ENCODE measurements around the gene DENND1B. TPM values are rescaled to one million over a fixed set of nuclear protein-coding genes. Genes with fewer than 3 reads are reported as not detected.

Gene DENND1B
- total RNA-seq, 1 experiment from 2014 or later, result 20.9 TPM

DNA sequence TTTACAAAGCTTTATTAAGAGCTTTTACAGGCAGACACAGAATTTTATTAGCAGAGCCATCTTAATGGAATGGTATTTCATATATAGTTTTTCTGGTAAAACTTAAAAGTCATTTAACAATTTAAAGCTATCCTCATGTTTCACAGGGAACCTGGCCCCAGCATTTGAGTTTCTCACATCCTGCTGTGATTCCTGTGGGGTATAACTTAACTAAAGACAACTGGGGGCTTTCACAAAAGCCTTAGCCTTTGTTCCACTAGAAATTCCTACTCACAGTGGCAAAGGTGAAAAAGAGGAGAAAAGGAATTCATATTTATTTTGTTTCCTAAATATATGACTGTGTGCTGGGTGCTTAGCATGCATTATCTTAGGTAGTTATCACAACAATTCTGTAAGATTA lies 233.9 kb downstream of the DENND1B start:
- no peak overlapping the region for H3K4me3 Mint-ChIP-seq (ENCODE audit: unreplicated experiment)
- H3K27ac Mint-ChIP-seq (ENCODE audit: low read depth, unreplicated experiment), result no peak overlapping the region
- peaks cover 8% of the 10 kb centered on the region for H3K4me1 Mint-ChIP-seq (ENCODE audit: insufficient read depth, unreplicated experiment)
- peaks cover 11% of the 10 kb centered on the region for H3K9me3 Mint-ChIP-seq (ENCODE audit: unreplicated experiment)
- TF ChIP-seq CTCF (IDR thresholded peaks at IDR 0.05; ENCODE audit: unreplicated experiment), result no peak
- peaks cover 10% of the 10 kb centered on the region for H3K36me3 Mint-ChIP-seq (ENCODE audit: insufficient read depth, unreplicated experiment)
- no peaks in the 10 kb centered on the region for H3K27me3 Mint-ChIP-seq (ENCODE audit: insufficient read depth, unreplicated experiment)
- CTCF ChIA-PET, result interaction anchor here (0.6 to 1.5 kb wide), 5 partner anchors 22 to 374 kb away, joined by 3 to 6 read pairs (median 4); no protein-coding TSS in a partner anchor
- intact Hi-C loops (cut with micrococcal nuclease), result no loop called here
- POLR2A ChIA-PET, result no interaction called here
- no peak for DNase-seq (ENCODE audit: unreplicated experiment)
- no TSS peak for BruUV-seq (replicated peaks)

- no peak overlapping the region for H3K4me3 Mint-ChIP-seq (ENCODE audit: unreplicated experiment)
- ChIA-PET POLR2A (no interaction called here), CTCF (interaction anchor here (0.5 to 2.0 kb wide), 30 partner anchors 9 to 1174 kb away, joined by 3 to 13 read pairs (median 4); partner anchors contain the start of genes C1orf53 and LHX9)
- H3K9me3 Mint-ChIP-seq (ENCODE audit: unreplicated experiment), result no peaks in the 10 kb centered on the region
- H3K4me1 Mint-ChIP-seq (ENCODE audit: insufficient read depth, unreplicated experiment), result no peaks in the 10 kb centered on the region
- BruUV-seq (replicated peaks), result no TSS peak
- H3K27ac Mint-ChIP-seq (ENCODE audit: low read depth, unreplicated experiment), result no peak overlapping the region
- TF ChIP-seq CTCF (IDR thresholded peaks at IDR 0.05; ENCODE audit: unreplicated experiment), result peak; percentile 73
- no peaks in the 10 kb centered on the region for H3K27me3 Mint-ChIP-seq (ENCODE audit: insufficient read depth, unreplicated experiment)
- DNase-seq (ENCODE audit: unreplicated experiment), result peak; percentile 50
- intact Hi-C loops (cut with micrococcal nuclease), result loop anchor here (1.0 to 10.0 kb wide), 6 partner anchors 168 to 828 kb away; partner anchors contain the start of gene NEK7
- no peaks in the 10 kb centered on the region for H3K36me3 Mint-ChIP-seq (ENCODE audit: insufficient read depth, unreplicated experiment)
Observed at GRCh38 chr1:197526736-197527371, 248.4 kb downstream of the DENND1B start.

- H3K27me3 Mint-ChIP-seq (ENCODE audit: insufficient read depth, unreplicated experiment), result no peaks in the 10 kb centered on the region
- H3K4me1 Mint-ChIP-seq (ENCODE audit: insufficient read depth, unreplicated experiment), result peaks cover 5% of the 10 kb centered on the region
- peak; percentile 88 for TF ChIP-seq CTCF (IDR thresholded peaks at IDR 0.05; ENCODE audit: unreplicated experiment)
- no peaks in the 10 kb centered on the region for H3K9me3 Mint-ChIP-seq (ENCODE audit: unreplicated experiment)
- ChIA-PET POLR2A (interaction anchor here (0.6 to 0.8 kb wide), 3 partner anchors 34 to 945 kb away, joined by 3 to 5 read pairs (median 3); no protein-coding TSS in a partner anchor), CTCF (interaction anchor here (0.5 to 2.8 kb wide), 31 partner anchors 9 to 1169 kb away, joined by 3 to 22 read pairs (median 4); partner anchors contain the start of gene LHX9)
- H3K4me3 Mint-ChIP-seq (ENCODE audit: unreplicated experiment), result no peak overlapping the region
- no TSS peak for BruUV-seq (replicated peaks)
- DNase-seq (ENCODE audit: unreplicated experiment), result peak; percentile 67
- H3K27ac Mint-ChIP-seq (ENCODE audit: low read depth, unreplicated experiment), result no peak overlapping the region
- H3K36me3 Mint-ChIP-seq (ENCODE audit: insufficient read depth, unreplicated experiment), result no peaks in the 10 kb centered on the region
- intact Hi-C loops (cut with micrococcal nuclease), result loop anchor here (1.0 to 10.0 kb wide), 11 partner anchors 96 to 1165 kb away; partner anchors contain the start of gene NEK7
Observed at GRCh38 chr1:197521118-197521739, 254.1 kb downstream of the DENND1B start.

DNA sequence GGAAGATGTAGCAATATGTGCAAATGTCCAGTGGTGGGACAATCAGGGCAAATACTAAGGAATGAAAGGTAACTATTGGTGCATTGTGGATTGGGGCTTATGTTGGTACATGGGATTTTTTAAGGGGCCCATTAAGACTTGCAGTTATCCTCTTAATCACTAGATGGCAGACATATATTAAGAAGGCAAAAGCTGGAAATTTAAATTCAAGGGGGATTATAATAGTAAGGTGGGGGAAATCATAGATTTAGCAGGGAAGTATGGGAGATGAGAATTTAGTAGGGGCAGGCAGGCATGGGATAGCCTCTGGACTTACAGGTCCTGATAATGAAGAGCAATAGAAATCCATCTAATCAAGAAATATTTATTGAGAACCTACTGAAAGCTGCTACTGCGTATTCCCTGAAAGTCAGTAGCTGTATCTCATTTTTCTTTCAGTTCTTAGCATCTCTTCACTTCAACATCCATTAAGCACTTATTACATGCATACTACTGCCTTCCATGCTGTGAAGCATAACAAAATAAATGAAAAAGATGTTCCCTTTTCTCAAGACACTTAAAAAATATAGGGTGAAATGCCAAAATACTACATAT lies 255.4 kb downstream of the DENND1B start:
- Mint-ChIP-seq H3K36me3 (ENCODE audit: insufficient read depth, unreplicated experiment) (peaks cover 6% of the 10 kb centered on the region), H3K4me3 (ENCODE audit: unreplicated experiment) (no peak overlapping the region), H3K4me1 (ENCODE audit: insufficient read depth, unreplicated experiment) (peaks cover 5% of the 10 kb centered on the region), H3K27ac (ENCODE audit: low read depth, unreplicated experiment) (no peak overlapping the region), H3K27me3 (ENCODE audit: insufficient read depth, unreplicated experiment) (no peaks in the 10 kb centered on the region), H3K9me3 (ENCODE audit: unreplicated experiment) (no peaks in the 10 kb centered on the region)
- ChIA-PET POLR2A (no interaction called here), CTCF (interaction anchor here (0.5 to 2.9 kb wide), 54 partner anchors 8 to 1418 kb away, joined by 3 to 22 read pairs (median 4); no protein-coding TSS in a partner anchor)
- TF ChIP-seq CTCF (IDR thresholded peaks at IDR 0.05; ENCODE audit: unreplicated experiment), result peak; percentile 63
- intact Hi-C loops (cut with micrococcal nuclease), result loop anchor here (2.0 to 10.0 kb wide), 9 partner anchors 97 to 945 kb away; partner anchors contain the start of gene NEK7
- no TSS peak for BruUV-seq (replicated peaks)
- peak; percentile 30 for DNase-seq (ENCODE audit: unreplicated experiment)
